Endothelial cell (in vitro differentiated cells): ENCODE data around the gene GDF7. TPM values are rescaled to one million over a fixed set of nuclear protein-coding genes. Genes with fewer than 3 reads are reported as not detected.

Experiments used
- DNase-seq: peaks from one replicate; pipeline ENCODE4 v3.0.0; 2021; ENCODE audit warnings: low spot score
- H3K27ac Mint-ChIP-seq: one replicate; pipeline ENCODE4 v1.8.0; 2021; ENCODE audit warnings: mixed read lengths, inconsistent platforms; ENCODE audit not compliant: unreplicated experiment
- H3K27me3 Mint-ChIP-seq: one replicate; pipeline ENCODE4 v1.8.0; 2021; ENCODE audit warnings: mild to moderate bottlenecking, moderate library complexity, mixed read lengths, inconsistent platforms; ENCODE audit not compliant: unreplicated experiment
- H3K36me3 Mint-ChIP-seq: one replicate; pipeline ENCODE4 v1.8.0; 2021; ENCODE audit warnings: mild to moderate bottlenecking, low read depth, mixed read lengths, inconsistent platforms; ENCODE audit not compliant: unreplicated experiment
- H3K4me1 Mint-ChIP-seq: one replicate; pipeline ENCODE4 v1.8.0; 2021; ENCODE audit warnings: mild to moderate bottlenecking, mixed read lengths, inconsistent platforms; ENCODE audit not compliant: unreplicated experiment
- H3K4me3 Mint-ChIP-seq: one replicate; pipeline ENCODE4 v1.8.0; 2021; ENCODE audit warnings: mild to moderate bottlenecking, mixed read lengths, inconsistent platforms; ENCODE audit not compliant: unreplicated experiment
- H3K9me3 Mint-ChIP-seq: one replicate; pipeline ENCODE4 v1.8.0; 2021; ENCODE audit warnings: mixed read lengths, inconsistent platforms; ENCODE audit not compliant: unreplicated experiment
- CTCF ChIP-seq: fragments of 200-600 bp; sonication (generic); IDR thresholded peaks from one replicate; pipeline ENCODE4 v1.5.0; 2021; ENCODE audit warnings: antibody characterized with exemption; ENCODE audit not compliant: unreplicated experiment
- total RNA-seq: library from RNA; stranded (reverse); fragmentation: NEBNext Ultra II Directional; extraction: Animal tissue kit (Norgen Biotek cat#: 25700); gene quantifications from one replicate; pipeline ENCODE4 v1.2.1, GENCODE V29; 2021; ENCODE audit not compliant: unreplicated experiment

GDF7 gene
- total RNA-seq, 1 donor from 2014 or later, result 11.2 TPM

GRCh38 chr2:20650393-20650876 lies 16.5 kb upstream of the GDF7 start:
- H3K9me3 Mint-ChIP-seq, result no peaks in the 10 kb centered on the region
- H3K27me3 Mint-ChIP-seq, result peaks cover 21% of the 10 kb centered on the region
- DNase-seq, result peak; percentile 38
- H3K4me3 Mint-ChIP-seq, result peak overlapping the region; percentile 93
- H3K4me1 Mint-ChIP-seq, result peaks cover 38% of the 10 kb centered on the region
- peak overlapping the region; percentile 55 for H3K27ac Mint-ChIP-seq
- TF ChIP-seq CTCF, result no peak
- H3K36me3 Mint-ChIP-seq, result peaks cover 17% of the 10 kb centered on the region

DNA sequence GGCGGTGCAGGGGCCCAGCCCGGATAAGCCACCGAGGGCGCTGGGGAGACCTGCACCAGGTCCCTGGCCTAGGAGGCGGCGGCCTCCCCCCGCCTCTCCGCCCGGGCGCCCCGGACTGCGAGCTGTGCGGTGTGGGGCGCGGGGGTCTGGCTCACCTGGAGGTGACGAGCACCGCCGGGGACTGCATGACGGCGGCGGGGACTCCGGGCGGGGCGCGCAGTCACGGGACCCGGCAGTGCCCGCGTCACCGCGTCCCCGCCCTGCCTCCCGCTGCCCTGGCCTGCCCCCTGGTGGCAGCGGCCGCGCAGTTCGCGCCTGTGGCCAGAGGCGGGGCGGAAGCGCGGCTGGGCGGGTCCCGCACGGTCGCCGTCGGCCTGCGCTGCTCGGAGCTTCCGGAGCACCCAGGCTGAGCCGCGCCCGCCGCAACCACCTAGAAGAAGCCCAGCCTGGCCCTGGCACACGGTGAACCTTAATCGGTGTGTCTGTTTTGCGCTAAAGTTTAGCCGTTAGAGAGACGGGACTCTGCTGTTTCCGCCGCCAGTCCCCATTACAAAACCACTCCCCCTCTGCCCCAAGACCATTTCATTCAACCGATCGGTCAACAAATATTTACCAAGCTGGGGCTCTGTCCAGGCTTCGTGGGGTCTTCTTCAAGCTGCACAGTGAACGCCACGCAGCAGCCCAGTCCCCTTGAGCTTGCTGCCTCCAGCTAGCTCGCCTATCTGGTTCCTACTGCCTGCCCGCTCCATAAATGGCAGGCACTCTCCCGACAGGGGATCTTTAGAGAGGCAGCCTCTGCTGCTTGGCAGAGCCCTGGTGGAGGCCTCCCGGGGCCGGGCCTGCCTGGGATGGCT lies 15.8 kb upstream of the GDF7 start, which contains the start of gene HS1BP3:
Gene HS1BP3, minus strand, starts transcription at position 222 of the 854 bp plus-strand sequence. Its CDS starts 35 bp downstream, at position 187.
- Mint-ChIP-seq H3K9me3 (no peaks in the 10 kb centered on the region), H3K27ac (peak within 1 kb of the TSS; percentile 96), H3K27me3 (peaks cover 21% of the 10 kb centered on the region), H3K36me3 (peaks cover 17% of the 10 kb centered on the region), H3K4me3 (peak within 1 kb of the TSS; percentile 95), H3K4me1 (peaks cover 41% of the 10 kb centered on the region)
- peak; percentile 98 for TF ChIP-seq CTCF
- peak; percentile 94 for DNase-seq

DNA sequence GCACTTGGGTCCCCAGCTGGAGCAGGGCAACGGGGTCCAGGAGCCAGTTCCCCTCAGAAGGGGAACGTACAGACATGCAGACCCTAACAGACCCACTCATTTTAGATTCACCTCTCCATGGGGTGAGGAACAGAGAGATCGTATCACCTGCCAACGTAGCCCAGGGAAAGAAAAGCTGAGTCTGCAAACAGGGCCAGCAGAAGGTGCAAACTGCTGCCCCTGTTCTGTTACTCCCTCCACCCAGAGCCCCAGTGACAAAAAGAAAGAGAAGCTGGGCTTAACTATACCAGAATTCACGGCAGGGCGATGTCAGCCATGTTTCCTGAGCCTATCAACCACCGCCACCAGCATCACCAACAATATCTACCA lies 15.2 kb upstream of the GDF7 start:
- peaks cover 43% of the 10 kb centered on the region for H3K4me1 Mint-ChIP-seq
- H3K9me3 Mint-ChIP-seq, result no peaks in the 10 kb centered on the region
- H3K27ac Mint-ChIP-seq, result no peak overlapping the region
- H3K4me3 Mint-ChIP-seq, result peak overlapping the region; percentile 95
- TF ChIP-seq CTCF, result no peak
- H3K27me3 Mint-ChIP-seq, result peaks cover 21% of the 10 kb centered on the region
- H3K36me3 Mint-ChIP-seq, result peaks cover 17% of the 10 kb centered on the region
- no peak for DNase-seq

DNA sequence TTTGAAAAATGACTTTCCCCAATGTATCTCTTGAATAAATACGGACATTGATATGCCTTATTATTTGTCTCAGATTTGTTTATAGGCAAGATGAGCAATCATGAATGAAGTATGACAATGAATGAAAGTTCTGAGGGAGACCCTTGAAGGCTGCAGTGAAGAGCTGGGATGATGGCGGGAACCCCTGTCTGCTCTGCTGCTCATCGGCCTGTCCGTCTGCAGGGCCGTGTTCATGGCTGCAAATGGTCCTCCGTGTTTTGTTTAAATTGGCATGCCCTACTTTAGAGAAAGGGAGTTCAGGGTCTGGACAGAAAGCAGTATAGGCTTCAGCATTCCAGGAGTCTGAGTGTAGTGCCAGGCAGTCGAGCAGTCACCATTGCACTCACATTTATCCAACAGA lies 14.8 kb upstream of the GDF7 start:
- no peak for TF ChIP-seq CTCF

More for the DNA sequence above, 14.8 kb upstream of the GDF7 start:
- Mint-ChIP-seq H3K4me3 (peak overlapping the region; percentile 86), H3K4me1 (peaks cover 45% of the 10 kb centered on the region), H3K27me3 (peaks cover 21% of the 10 kb centered on the region), H3K36me3 (peaks cover 17% of the 10 kb centered on the region), H3K27ac (no peak overlapping the region), H3K9me3 (no peaks in the 10 kb centered on the region)
- no peak for DNase-seq
